Activated naive CD4-positive, alpha-beta T cell treated with anti-CD3 and anti-CD28 coated beads for 36 hours (primary cell): ENCODE results near the gene PHLPP1. TPM values are rescaled to one million over a fixed set of nuclear protein-coding genes. Genes with fewer than 3 reads are reported as not detected.

Source experiments
- CTCF ChIA-PET: fragments of 350-600 bp; sonication (Branson Sonifier 250); formaldehyde crosslinking; loops from one replicate; lab custom pipeline; 2021; ENCODE audit warnings: antibody characterized with exemption; lab: Charles Lee
- DNase-seq: peaks from one replicate; pipeline ENCODE4 v3.0.0-alpha.2; 2020
- H3K27ac Mint-ChIP-seq: one replicate; pipeline ENCODE4 v1.8.0; 2021; ENCODE audit warnings: mild to moderate bottlenecking, mixed read lengths
- H3K27me3 Mint-ChIP-seq: one replicate; pipeline ENCODE4 v1.8.0; 2021; ENCODE audit warnings: low read depth, mixed read lengths
- H3K36me3 Mint-ChIP-seq: one replicate; pipeline ENCODE4 v1.8.0; 2021; ENCODE audit warnings: low read depth, mixed read lengths
- H3K4me1 Mint-ChIP-seq: one replicate; pipeline ENCODE4 v1.8.0; 2021; ENCODE audit warnings: low read depth, mixed read lengths
- H3K4me3 Mint-ChIP-seq: one replicate; pipeline ENCODE4 v1.8.0; 2021; ENCODE audit warnings: mild to moderate bottlenecking, moderate library complexity, mixed read lengths
- H3K9me3 Mint-ChIP-seq: one replicate; pipeline ENCODE4 v1.8.0; 2021; ENCODE audit warnings: mixed read lengths
- intact Hi-C: fragments of 100-400 bp; cut with micrococcal nuclease; formaldehyde crosslinking; loops from one replicate; pipeline ENCODE4 v1.15.1; 2023
- total RNA-seq, 2 experiments: library from RNA; stranded (reverse); gene quantifications; one replicate each; pipeline ENCODE4 v1.2.3, GENCODE V29; 2021

The PHLPP1 gene
- total RNA-seq, 2 experiments from 2014 or later: 6.5 to 7.2 TPM

DNA sequence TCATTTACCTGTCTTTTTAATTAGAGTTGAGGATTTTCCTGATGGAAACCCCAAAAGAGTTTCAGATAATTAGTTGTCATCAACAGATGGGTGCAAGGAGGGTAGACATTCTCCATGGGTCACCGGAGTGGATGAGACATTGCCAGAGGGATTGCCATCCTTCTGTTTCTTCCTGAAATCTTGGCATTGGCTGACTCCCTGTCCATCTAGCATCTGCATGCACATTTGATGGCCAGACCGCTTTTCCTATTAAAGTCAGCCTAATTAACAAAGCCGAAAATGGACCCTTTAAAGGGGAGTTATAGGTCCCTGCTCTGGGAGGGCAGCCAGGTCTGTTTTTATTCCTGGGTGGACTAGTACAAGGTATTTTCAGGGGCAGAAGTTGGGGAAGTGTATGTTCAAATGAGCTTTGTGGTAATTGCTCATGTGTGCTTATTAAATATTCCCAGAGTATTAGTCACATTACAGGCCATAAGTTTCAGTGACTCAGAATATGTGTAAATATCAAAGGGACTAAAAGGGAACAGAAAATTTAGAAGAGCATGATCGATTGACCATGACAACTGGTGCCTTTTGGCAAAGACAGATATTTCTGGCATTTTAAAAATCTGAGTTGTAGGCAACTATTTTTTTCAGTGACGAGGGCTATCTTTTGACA is 209.8 kb downstream of the PHLPP1 start:
- H3K36me3 Mint-ChIP-seq: peaks cover 1% of the 10 kb centered on the region
- no peak overlapping the region for H3K27ac Mint-ChIP-seq
- H3K9me3 Mint-ChIP-seq: no peaks in the 10 kb centered on the region
- CTCF ChIA-PET: interaction anchor here (0.6 kb wide), 1 partner anchor 91 kb away, joined by 4 read pairs; no protein-coding TSS in a partner anchor
- no peaks in the 10 kb centered on the region for H3K4me1 Mint-ChIP-seq
- no peaks in the 10 kb centered on the region for H3K27me3 Mint-ChIP-seq
- intact Hi-C loops: no loop called here
- no peak overlapping the region for H3K4me3 Mint-ChIP-seq
- DNase-seq: no peak

GRCh38 chr18:62928326-62928725 is 213.0 kb downstream of the PHLPP1 start:
- peaks cover 1% of the 10 kb centered on the region for H3K36me3 Mint-ChIP-seq
- no peak overlapping the region for H3K27ac Mint-ChIP-seq
- intact Hi-C loops: no loop called here
- H3K4me3 Mint-ChIP-seq: no peak overlapping the region
- CTCF ChIA-PET: no interaction called here
- H3K4me1 Mint-ChIP-seq: no peaks in the 10 kb centered on the region
- DNase-seq: no peak
- H3K27me3 Mint-ChIP-seq: no peaks in the 10 kb centered on the region
- H3K9me3 Mint-ChIP-seq: peaks cover 4% of the 10 kb centered on the region

DNA sequence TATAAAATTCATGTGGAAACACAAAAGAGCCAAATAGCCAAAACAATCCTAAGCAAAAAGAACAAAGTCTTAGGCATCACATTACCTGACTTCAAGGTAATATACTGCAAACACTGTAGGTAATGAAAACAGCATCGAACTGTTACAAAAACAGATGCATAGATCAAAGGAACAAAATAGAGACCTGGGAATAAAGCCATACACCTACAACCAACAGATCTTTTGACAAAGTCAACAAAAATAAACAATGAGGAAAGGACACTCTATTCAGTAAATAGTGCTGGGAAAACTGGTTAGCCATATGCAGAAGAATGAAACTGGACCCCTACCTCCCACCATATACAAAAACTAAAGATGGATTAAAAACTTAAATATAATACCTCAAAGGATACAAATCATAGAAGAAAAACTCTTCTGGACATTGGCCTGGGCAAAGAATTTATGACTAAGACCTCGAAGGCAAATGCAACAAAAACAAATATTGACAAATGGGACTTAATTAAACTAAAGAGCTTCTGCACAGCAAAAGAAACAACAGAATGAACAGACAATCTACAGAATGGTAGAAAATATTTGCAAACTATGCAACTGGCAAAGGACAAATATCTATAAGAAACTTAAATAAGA is 218.0 kb downstream of the PHLPP1 start:
- peaks cover 9% of the 10 kb centered on the region for H3K9me3 Mint-ChIP-seq
- H3K4me3 Mint-ChIP-seq: no peak overlapping the region
- no peak for DNase-seq
- no peaks in the 10 kb centered on the region for H3K36me3 Mint-ChIP-seq
- H3K27me3 Mint-ChIP-seq: no peaks in the 10 kb centered on the region
- CTCF ChIA-PET: no interaction called here
- intact Hi-C loops: no loop called here
- H3K27ac Mint-ChIP-seq: no peak overlapping the region
- H3K4me1 Mint-ChIP-seq: peaks cover 3% of the 10 kb centered on the region

DNA sequence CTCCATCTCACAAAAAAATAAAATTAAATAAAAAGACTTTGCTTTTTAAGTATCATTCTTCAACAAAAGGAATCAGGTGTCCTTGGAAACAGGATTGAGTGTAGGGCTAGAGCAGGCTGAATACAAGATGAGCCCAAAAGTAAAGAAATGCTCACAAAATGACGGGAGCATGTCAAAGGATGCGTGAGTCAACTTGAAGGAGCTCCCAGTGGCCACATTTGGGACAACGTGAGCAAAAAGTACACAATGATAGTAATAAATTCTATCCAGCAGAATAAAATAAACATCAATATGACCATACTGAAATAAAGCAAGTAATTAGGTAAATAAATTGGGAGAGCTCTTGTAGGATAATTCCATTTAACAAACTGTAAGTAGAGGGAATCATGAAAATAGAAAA is 220.7 kb downstream of the PHLPP1 start:
- Mint-ChIP-seq H3K27ac (no peak overlapping the region), H3K36me3 (no peaks in the 10 kb centered on the region), H3K9me3 (peaks cover 9% of the 10 kb centered on the region), H3K4me3 (no peak overlapping the region), H3K27me3 (no peaks in the 10 kb centered on the region), H3K4me1 (peaks cover 10% of the 10 kb centered on the region)
- intact Hi-C loops: no loop called here
- DNase-seq: no peak
- CTCF ChIA-PET: no interaction called here

- intact Hi-C loops: no loop called here
- no peak for DNase-seq
- H3K4me1 Mint-ChIP-seq: peaks cover 10% of the 10 kb centered on the region
- H3K9me3 Mint-ChIP-seq: peaks cover 5% of the 10 kb centered on the region
- no peaks in the 10 kb centered on the region for H3K27me3 Mint-ChIP-seq
- no peak overlapping the region for H3K4me3 Mint-ChIP-seq
- H3K27ac Mint-ChIP-seq: no peak overlapping the region
- no peaks in the 10 kb centered on the region for H3K36me3 Mint-ChIP-seq
- CTCF ChIA-PET: no interaction called here
These were observed 221.7 kb downstream of the PHLPP1 start for GRCh38 chr18:62937065-62937464.

- Mint-ChIP-seq H3K4me1 (peaks cover 10% of the 10 kb centered on the region), H3K4me3 (no peak overlapping the region), H3K27me3 (no peaks in the 10 kb centered on the region), H3K9me3 (peaks cover 5% of the 10 kb centered on the region), H3K36me3 (no peaks in the 10 kb centered on the region), H3K27ac (no peak overlapping the region)
- no peak for DNase-seq
- intact Hi-C loops: no loop called here
- CTCF ChIA-PET: no interaction called here
These were observed 222.7 kb downstream of the PHLPP1 start for GRCh38 chr18:62938006-62938405.

DNA sequence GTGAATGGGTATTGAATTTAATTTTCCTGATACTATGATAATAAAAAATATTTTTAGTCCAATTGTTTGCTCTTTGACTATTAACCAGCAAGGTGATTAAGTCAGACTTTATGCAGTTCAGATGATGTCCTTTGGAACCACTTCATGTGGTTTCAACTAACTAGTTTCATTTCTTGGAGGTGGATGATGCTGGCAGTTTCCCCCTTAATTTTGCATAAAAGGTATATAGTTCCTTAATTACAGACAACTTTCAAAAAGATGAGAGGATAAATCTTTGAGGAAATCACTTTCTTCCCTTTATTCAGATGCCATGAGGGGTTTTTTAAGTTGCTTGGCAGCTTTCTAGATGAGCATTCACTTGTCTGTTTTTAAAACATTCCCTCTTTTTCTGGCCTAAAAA is 223.1 kb downstream of the PHLPP1 start:
- DNase-seq: no peak
- H3K9me3 Mint-ChIP-seq: peaks cover 5% of the 10 kb centered on the region
- no peaks in the 10 kb centered on the region for H3K36me3 Mint-ChIP-seq
- H3K27ac Mint-ChIP-seq: no peak overlapping the region
- intact Hi-C loops: no loop called here
- H3K27me3 Mint-ChIP-seq: no peaks in the 10 kb centered on the region
- CTCF ChIA-PET: interaction anchor here (0.8 kb wide), 1 partner anchor 20 kb away, joined by 3 read pairs; no protein-coding TSS in a partner anchor
- H3K4me1 Mint-ChIP-seq: peaks cover 10% of the 10 kb centered on the region
- H3K4me3 Mint-ChIP-seq: no peak overlapping the region

- CTCF ChIA-PET: interaction anchor here (0.6 kb wide), 1 partner anchor 172 kb away, joined by 6 read pairs; no protein-coding TSS in a partner anchor
- intact Hi-C loops: no loop called here
- H3K9me3 Mint-ChIP-seq: no peaks in the 10 kb centered on the region
- peaks cover 10% of the 10 kb centered on the region for H3K4me1 Mint-ChIP-seq
- H3K36me3 Mint-ChIP-seq: no peaks in the 10 kb centered on the region
- no peak for DNase-seq
- no peak overlapping the region for H3K27ac Mint-ChIP-seq
- no peaks in the 10 kb centered on the region for H3K27me3 Mint-ChIP-seq
- H3K4me3 Mint-ChIP-seq: no peak overlapping the region
These were observed 224.1 kb downstream of the PHLPP1 start for GRCh38 chr18:62939433-62939832.

GRCh38 chr18:62939926-62940325 is 224.6 kb downstream of the PHLPP1 start:
- no peak overlapping the region for H3K4me3 Mint-ChIP-seq
- H3K27ac Mint-ChIP-seq: no peak overlapping the region
- no peak for DNase-seq
- H3K36me3 Mint-ChIP-seq: no peaks in the 10 kb centered on the region
- CTCF ChIA-PET: interaction anchor here (0.6 kb wide), 1 partner anchor 173 kb away, joined by 6 read pairs; no protein-coding TSS in a partner anchor
- intact Hi-C loops: no loop called here
- H3K9me3 Mint-ChIP-seq: no peaks in the 10 kb centered on the region
- H3K4me1 Mint-ChIP-seq: peaks cover 10% of the 10 kb centered on the region
- H3K27me3 Mint-ChIP-seq: no peaks in the 10 kb centered on the region

- H3K27ac Mint-ChIP-seq: no peak overlapping the region
- no peaks in the 10 kb centered on the region for H3K9me3 Mint-ChIP-seq
- intact Hi-C loops: no loop called here
- H3K36me3 Mint-ChIP-seq: no peaks in the 10 kb centered on the region
- CTCF ChIA-PET: interaction anchor here (1.4 to 1.6 kb wide), 2 partner anchors 16 to 228 kb away, joined by 4 to 6 read pairs; partner anchors contain the start of gene PHLPP1
- H3K27me3 Mint-ChIP-seq: no peaks in the 10 kb centered on the region
- no peak for DNase-seq
- no peak overlapping the region for H3K4me3 Mint-ChIP-seq
- peaks cover 10% of the 10 kb centered on the region for H3K4me1 Mint-ChIP-seq
These were observed 227.2 kb downstream of the PHLPP1 start for GRCh38 chr18:62942578-62942977.

DNA sequence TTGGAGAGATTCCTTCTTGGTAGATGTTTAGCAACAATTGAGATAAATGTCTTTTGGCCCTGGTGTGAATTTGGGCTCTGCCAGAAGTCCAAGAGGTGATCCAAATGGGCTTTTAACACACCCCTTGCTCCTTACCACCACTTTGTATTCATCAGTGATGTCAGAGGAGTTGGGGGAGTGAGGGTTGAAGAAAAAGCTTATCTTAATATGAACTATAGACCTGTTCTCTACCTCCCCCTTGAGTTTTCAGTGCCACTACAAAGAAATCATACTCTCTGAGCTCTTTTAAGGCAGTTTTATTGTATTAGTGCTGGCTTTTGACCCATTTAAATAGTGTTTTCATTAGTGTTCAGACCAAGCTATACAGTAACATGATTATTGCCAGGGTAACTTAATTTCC is 229.1 kb downstream of the PHLPP1 start:
- H3K9me3 Mint-ChIP-seq: no peaks in the 10 kb centered on the region
- peaks cover 1% of the 10 kb centered on the region for H3K4me1 Mint-ChIP-seq
- intact Hi-C loops: no loop called here
- DNase-seq: no peak
- H3K27me3 Mint-ChIP-seq: no peaks in the 10 kb centered on the region
- no peak overlapping the region for H3K27ac Mint-ChIP-seq
- CTCF ChIA-PET: interaction anchor here (1.1 to 1.5 kb wide), 3 partner anchors 10 to 812 kb away, joined by 3 to 7 read pairs (median 5); no protein-coding TSS in a partner anchor
- H3K4me3 Mint-ChIP-seq: no peak overlapping the region
- H3K36me3 Mint-ChIP-seq: no peaks in the 10 kb centered on the region

DNA sequence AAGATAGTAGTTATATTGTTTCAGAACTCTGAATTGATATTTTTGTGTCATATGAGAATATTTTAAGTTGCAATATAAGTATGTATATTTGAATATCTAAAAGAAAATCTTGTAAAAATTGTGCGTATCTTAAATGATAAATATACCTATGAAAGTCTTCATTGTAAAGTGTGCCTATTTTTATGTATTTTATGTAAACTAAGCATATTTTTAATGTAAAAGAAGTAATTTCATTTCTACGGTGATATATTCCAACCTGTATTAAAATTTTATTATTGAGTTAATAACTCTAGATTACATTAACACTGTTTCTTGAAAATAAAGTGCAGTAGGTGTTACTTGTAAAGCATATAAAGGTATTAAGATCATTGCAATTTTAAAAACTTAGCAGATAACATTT is 233.4 kb downstream of the PHLPP1 start:
- Mint-ChIP-seq H3K36me3 (no peaks in the 10 kb centered on the region), H3K4me3 (no peak overlapping the region), H3K9me3 (no peaks in the 10 kb centered on the region), H3K27ac (no peak overlapping the region), H3K4me1 (peaks cover 6% of the 10 kb centered on the region), H3K27me3 (no peaks in the 10 kb centered on the region)
- intact Hi-C loops: no loop called here
- DNase-seq: no peak
- CTCF ChIA-PET: interaction anchor here (0.9 to 1.0 kb wide), 2 partner anchors 33 to 234 kb away, joined by 3 read pairs; partner anchors contain the start of gene PHLPP1
